Liver (tissue), 9 donors: ENCODE results near the gene COL27A1. TPM values are rescaled to one million over a fixed set of nuclear protein-coding genes. Genes with fewer than 3 reads are reported as not detected.

Experiments used
- DNase-seq: peaks from one replicate; pipeline ENCODE4 v3.0.0-alpha.2; 2017; ENCODE audit warnings: low spot score
- H3K27ac ChIP-seq, 2 donors: one replicate each; pipeline ENCODE4 v1.7.0; 2013; ENCODE audit warnings: inconsistent platforms in 2 of 2, low read length in 2 of 2, control low read depth in 1 of 2, low read depth in 1 of 2, mild to moderate bottlenecking in 1 of 2
- H3K27me3 ChIP-seq, 4 donors: one replicate each; pipeline versions ENCODE4 v1.6.1 to v1.7.0; 2013; ENCODE audit warnings: low read length in 3 of 4, inconsistent platforms in 1 of 4, mild to moderate bottlenecking in 1 of 4, moderate library complexity in 1 of 4; ENCODE audit not compliant: control insufficient read depth in 4 of 4, insufficient read depth in 4 of 4
- H3K36me3 ChIP-seq, 4 donors: one replicate each; pipeline versions ENCODE4 v1.6.1 to v1.7.0; 2013; ENCODE audit warnings: low read length in 3 of 4, mild to moderate bottlenecking in 3 of 4, low read depth in 1 of 4, moderate library complexity in 1 of 4; ENCODE audit not compliant: control insufficient read depth in 4 of 4, insufficient read depth in 3 of 4
- H3K4me1 ChIP-seq, 4 donors: one replicate each; pipeline versions ENCODE4 v1.6.1 to v1.7.0; 2013; ENCODE audit warnings: low read length in 3 of 4, mild to moderate bottlenecking in 3 of 4, moderate library complexity in 1 of 4; ENCODE audit not compliant: control insufficient read depth in 4 of 4, insufficient read depth in 4 of 4
- H3K4me3 ChIP-seq, 3 donors: one replicate each; pipeline versions ENCODE4 v1.6.1 to v1.7.0; 2013; ENCODE audit warnings: low read length in 3 of 3, control low read depth in 1 of 3, low read depth in 1 of 3, mild to moderate bottlenecking in 1 of 3
- H3K9ac ChIP-seq, 2 donors: one replicate each; pipeline ENCODE4 v1.7.0; 2013; ENCODE audit warnings: low read length in 2 of 2, mild to moderate bottlenecking in 2 of 2, moderate library complexity in 2 of 2, control low read depth in 1 of 2, low read depth in 1 of 2
- H3K9me3 ChIP-seq, 4 donors: one replicate each; pipeline versions ENCODE4 v1.6.1 to v1.7.0; 2013; ENCODE audit warnings: low read length in 3 of 4; ENCODE audit not compliant: control insufficient read depth in 4 of 4
- FOXA2 ChIP-seq: IDR thresholded peaks from 2 replicates; pipeline ENCODE4 v1.6.1; 2016; ENCODE audit warnings: antibody characterized with exemption
- GABPA ChIP-seq, 2 donors: IDR thresholded peaks in 1 of 2; conservative IDR thresholded peaks in 1 of 2; 2 replicates each; pipeline ENCODE4 v1.6.1; 2016; ENCODE audit warnings: antibody characterized with exemption in 2 of 2, mild to moderate bottlenecking in 1 of 2, moderate library complexity in 1 of 2
- HNF4A ChIP-seq, 2 donors: conservative IDR thresholded peaks; 2 replicates each; pipeline ENCODE4 v1.6.1; 2016; ENCODE audit warnings: antibody characterized with exemption in 2 of 2, mild to moderate bottlenecking in 2 of 2
- HNF4G ChIP-seq: IDR thresholded peaks from 2 replicates; pipeline ENCODE4 v1.6.1; 2016; ENCODE audit warnings: antibody characterized with exemption
- JUND ChIP-seq, 2 donors: IDR thresholded peaks; 2 replicates each; pipeline ENCODE4 v1.6.1; 2016; ENCODE audit warnings: antibody characterized with exemption in 2 of 2
- NR2F2 ChIP-seq: IDR thresholded peaks from 2 replicates; pipeline ENCODE4 v1.6.1; 2016; ENCODE audit warnings: antibody characterized with exemption
- RXRA ChIP-seq, 2 donors: IDR thresholded peaks; 2 replicates each; pipeline ENCODE4 v1.6.1; 2017 to 2018; ENCODE audit warnings: antibody characterized with exemption in 2 of 2, mild to moderate bottlenecking in 1 of 2
- SP1 ChIP-seq: IDR thresholded peaks from 2 replicates; pipeline ENCODE4 v1.6.1; 2018; ENCODE audit warnings: antibody characterized with exemption, mild to moderate bottlenecking
- YY1 ChIP-seq: IDR thresholded peaks from 2 replicates; pipeline ENCODE4 v1.6.1; 2016; ENCODE audit warnings: antibody characterized with exemption, mild to moderate bottlenecking
- WGBS: extraction: QIAGEN DNeasy Blood & Tissue Kit; methylation state at CpG from one replicate; pipeline ENCODE4 v1.1.7; 2013; 5-methylcytosine and 5-hydroxymethylcytosine counted together
- polyA plus RNA-seq, 2 donors: library from polyadenylated mRNA; stranded (reverse) in 1 of 2; unstranded in 1 of 2; fragments of 200-250 nt in 1 of 2; fragments of >200 nt in 1 of 2; fragmentation: Nextera tagmentation in 1 of 2; extraction: Ambion mirVana in 1 of 2; gene quantifications; one replicate each; pipeline versions ENCODE4 v1.2.1 to v1.2.3, GENCODE V29; 2013 to 2015
- total RNA-seq, 2 donors: library from RNA; depleted of rRNA; stranded (reverse); fragments of >200 nt; gene quantifications; one replicate each; pipeline ENCODE4 v1.2.3, GENCODE V29; 2014
- TF ChIP-seq, protein P1 (sequence below): IDR thresholded peaks from 2 replicates; pipeline ENCODE4 v1.6.1; 2016; ENCODE audit warnings: antibody characterized with exemption
- TF ChIP-seq, protein P2 (sequence below): IDR thresholded peaks from 2 replicates; pipeline ENCODE4 v1.6.1; 2016; ENCODE audit warnings: antibody characterized with exemption
- TF ChIP-seq, protein P3 (sequence below): IDR thresholded peaks from 2 replicates; pipeline ENCODE4 v1.6.1; 2016; ENCODE audit warnings: antibody characterized with exemption
- TF ChIP-seq, protein P4 (sequence below): IDR thresholded peaks from 2 replicates; pipeline ENCODE4 v1.6.1; 2016; ENCODE audit warnings: antibody characterized with exemption, mild to moderate bottlenecking
- TF ChIP-seq, protein P5 (sequence below): fragments of 150-350 bp; IDR thresholded peaks from 2 replicates; pipeline ENCODE4 v1.5.1; 2017; ENCODE audit warnings: improper control_type of control experiment, low read depth, low read length; ENCODE audit not compliant: missing input control
- donor health status: healthy.
- donor health status: healthy.
- donor health status: healthy.
- donor health status: healthy.
- donor health status: healthy.

COL27A1 gene
- total and polyA plus RNA-seq, 4 donors, result 7.0 to 20.4 (median 12.0) TPM

DNA sequence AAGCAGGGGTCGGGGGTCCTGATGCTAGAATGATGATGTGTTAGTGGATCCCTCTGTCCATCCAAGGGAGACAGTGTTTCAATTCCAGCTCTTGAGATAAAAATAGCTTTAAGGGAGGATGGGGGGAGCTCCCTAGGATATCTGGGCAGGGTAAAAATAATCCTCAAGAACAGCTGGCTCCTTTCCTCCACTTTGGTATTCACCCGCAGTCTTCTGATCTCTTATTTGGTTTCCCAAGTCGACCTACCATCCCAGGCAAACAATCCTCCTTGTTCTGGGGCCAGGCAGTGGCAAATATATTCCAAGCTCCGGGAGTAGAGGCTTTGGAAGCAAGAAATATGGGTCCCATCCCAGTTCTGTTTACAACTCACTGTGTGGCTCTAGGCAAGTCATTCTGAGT, 14.5 kb upstream of the COL27A1 start:
- Histone ChIP-seq H3K4me3 (no peak overlapping the region), H3K27me3 (no peaks in the 10 kb centered on the region), H3K9me3 (no peaks in the 10 kb centered on the region), H3K36me3 (no peaks in the 10 kb centered on the region), H3K9ac (no peak overlapping the region), H3K4me1 (peaks cover 2 to 12% (median 7%) of the 10 kb centered on the region in 4 donors), H3K27ac (no peak overlapping the region)
- WGBS, result 79% methylated on average over 4 of the region's 4 CpGs
- TF ChIP-seq SP1 (no peak), NR2F2 (no peak), HNF4G (no peak), YY1 (no peak), GABPA (IDR thresholded peaks at IDR 0.05 in 1 of 2, conservative IDR thresholded peaks at IDR 0.05 in 1 of 2) (no peak), FOXA2 (no peak)
- TF ChIP-seq, protein P1, sequence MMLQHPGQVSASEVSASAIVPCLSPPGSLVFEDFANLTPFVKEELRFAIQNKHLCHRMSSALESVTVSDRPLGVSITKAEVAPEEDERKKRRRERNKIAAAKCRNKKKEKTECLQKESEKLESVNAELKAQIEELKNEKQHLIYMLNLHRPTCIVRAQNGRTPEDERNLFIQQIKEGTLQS, result no peak
- TF ChIP-seq, protein P2, sequence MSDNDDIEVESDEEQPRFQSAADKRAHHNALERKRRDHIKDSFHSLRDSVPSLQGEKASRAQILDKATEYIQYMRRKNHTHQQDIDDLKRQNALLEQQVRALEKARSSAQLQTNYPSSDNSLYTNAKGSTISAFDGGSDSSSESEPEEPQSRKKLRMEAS, result no peak
- DNase-seq, result no peak

DNA sequence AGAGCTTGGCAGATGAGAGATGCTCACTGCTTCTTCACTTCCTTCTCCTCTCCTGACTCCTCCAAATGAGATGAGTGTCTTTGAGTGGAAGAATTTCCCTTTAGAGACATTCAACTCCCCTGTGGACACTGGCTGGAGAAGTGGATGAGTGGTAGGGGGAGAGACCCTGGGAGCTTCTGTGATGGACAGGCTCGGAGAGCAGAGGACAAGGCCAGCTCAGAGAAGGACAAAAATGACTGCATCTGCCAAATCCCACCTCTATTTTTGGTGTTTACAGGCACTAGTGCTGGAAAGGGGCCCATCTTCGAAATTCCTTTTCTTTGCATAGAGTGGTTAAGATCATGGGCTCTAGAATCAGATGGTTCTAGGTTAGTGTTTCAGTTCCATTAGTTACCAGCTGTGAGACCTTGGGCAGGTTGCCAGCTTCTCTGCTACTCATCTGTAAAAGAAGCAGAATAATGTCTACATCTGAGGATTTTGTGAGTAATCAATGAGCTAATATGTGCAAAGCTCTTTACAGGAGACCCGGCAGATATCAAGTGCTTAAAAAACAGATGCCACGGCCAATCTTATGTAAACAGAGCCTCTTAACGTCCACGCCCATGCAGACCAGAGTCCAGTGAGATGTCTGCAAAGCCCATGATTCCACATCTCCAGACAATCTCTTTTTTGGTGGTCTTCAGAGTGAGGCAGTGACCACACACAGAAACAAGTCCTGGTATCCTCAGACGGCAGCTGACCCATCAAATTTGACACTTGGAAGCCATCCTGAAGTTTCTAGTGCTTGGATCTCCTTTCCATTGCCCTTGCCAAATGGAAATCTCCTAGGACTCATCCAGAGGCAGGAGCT, 13.6 kb upstream of the COL27A1 start:
- no peaks in the 10 kb centered on the region for H3K36me3 ChIP-seq
- no peaks in the 10 kb centered on the region for H3K27me3 ChIP-seq
- peak; percentile 19 for TF ChIP-seq FOXA2
- TF ChIP-seq, protein P3, sequence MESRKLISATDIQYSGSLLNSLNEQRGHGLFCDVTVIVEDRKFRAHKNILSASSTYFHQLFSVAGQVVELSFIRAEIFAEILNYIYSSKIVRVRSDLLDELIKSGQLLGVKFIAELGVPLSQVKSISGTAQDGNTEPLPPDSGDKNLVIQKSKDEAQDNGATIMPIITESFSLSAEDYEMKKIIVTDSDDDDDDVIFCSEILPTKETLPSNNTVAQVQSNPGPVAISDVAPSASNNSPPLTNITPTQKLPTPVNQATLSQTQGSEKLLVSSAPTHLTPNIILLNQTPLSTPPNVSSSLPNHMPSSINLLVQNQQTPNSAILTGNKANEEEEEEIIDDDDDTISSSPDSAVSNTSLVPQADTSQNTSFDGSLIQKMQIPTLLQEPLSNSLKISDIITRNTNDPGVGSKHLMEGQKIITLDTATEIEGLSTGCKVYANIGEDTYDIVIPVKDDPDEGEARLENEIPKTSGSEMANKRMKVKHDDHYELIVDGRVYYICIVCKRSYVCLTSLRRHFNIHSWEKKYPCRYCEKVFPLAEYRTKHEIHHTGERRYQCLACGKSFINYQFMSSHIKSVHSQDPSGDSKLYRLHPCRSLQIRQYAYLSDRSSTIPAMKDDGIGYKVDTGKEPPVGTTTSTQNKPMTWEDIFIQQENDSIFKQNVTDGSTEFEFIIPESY, result no peak
- TF ChIP-seq RXRA (IDR thresholded peaks at IDR 0.05), result no peak
- TF ChIP-seq HNF4A (conservative IDR thresholded peaks at IDR 0.05), result peak in 1 of 2 donors; percentile 33
- TF ChIP-seq, protein P4, sequence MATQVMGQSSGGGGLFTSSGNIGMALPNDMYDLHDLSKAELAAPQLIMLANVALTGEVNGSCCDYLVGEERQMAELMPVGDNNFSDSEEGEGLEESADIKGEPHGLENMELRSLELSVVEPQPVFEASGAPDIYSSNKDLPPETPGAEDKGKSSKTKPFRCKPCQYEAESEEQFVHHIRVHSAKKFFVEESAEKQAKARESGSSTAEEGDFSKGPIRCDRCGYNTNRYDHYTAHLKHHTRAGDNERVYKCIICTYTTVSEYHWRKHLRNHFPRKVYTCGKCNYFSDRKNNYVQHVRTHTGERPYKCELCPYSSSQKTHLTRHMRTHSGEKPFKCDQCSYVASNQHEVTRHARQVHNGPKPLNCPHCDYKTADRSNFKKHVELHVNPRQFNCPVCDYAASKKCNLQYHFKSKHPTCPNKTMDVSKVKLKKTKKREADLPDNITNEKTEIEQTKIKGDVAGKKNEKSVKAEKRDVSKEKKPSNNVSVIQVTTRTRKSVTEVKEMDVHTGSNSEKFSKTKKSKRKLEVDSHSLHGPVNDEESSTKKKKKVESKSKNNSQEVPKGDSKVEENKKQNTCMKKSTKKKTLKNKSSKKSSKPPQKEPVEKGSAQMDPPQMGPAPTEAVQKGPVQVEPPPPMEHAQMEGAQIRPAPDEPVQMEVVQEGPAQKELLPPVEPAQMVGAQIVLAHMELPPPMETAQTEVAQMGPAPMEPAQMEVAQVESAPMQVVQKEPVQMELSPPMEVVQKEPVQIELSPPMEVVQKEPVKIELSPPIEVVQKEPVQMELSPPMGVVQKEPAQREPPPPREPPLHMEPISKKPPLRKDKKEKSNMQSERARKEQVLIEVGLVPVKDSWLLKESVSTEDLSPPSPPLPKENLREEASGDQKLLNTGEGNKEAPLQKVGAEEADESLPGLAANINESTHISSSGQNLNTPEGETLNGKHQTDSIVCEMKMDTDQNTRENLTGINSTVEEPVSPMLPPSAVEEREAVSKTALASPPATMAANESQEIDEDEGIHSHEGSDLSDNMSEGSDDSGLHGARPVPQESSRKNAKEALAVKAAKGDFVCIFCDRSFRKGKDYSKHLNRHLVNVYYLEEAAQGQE, result no peak
- no peak for TF ChIP-seq JUND (IDR thresholded peaks at IDR 0.05)
- TF ChIP-seq, protein P5, sequence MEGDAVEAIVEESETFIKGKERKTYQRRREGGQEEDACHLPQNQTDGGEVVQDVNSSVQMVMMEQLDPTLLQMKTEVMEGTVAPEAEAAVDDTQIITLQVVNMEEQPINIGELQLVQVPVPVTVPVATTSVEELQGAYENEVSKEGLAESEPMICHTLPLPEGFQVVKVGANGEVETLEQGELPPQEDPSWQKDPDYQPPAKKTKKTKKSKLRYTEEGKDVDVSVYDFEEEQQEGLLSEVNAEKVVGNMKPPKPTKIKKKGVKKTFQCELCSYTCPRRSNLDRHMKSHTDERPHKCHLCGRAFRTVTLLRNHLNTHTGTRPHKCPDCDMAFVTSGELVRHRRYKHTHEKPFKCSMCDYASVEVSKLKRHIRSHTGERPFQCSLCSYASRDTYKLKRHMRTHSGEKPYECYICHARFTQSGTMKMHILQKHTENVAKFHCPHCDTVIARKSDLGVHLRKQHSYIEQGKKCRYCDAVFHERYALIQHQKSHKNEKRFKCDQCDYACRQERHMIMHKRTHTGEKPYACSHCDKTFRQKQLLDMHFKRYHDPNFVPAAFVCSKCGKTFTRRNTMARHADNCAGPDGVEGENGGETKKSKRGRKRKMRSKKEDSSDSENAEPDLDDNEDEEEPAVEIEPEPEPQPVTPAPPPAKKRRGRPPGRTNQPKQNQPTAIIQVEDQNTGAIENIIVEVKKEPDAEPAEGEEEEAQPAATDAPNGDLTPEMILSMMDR, result no peak
- no peaks in the 10 kb centered on the region for H3K9me3 ChIP-seq
- H3K27ac ChIP-seq, result no peak overlapping the region
- H3K9ac ChIP-seq, result peak overlapping the region in 1 of 2 donors; percentile 3
- WGBS, result 31% methylated on average over 7 of the region's 7 CpGs
- H3K4me1 ChIP-seq, result peaks cover 2 to 12% (median 7%) of the 10 kb centered on the region in 4 donors
- no peak overlapping the region for H3K4me3 ChIP-seq
- DNase-seq, result no peak
